Neural crest cell (in vitro differentiated cells): Measurements from ENCODE around the gene RAPGEF5. TPM values are rescaled to one million over a fixed set of nuclear protein-coding genes. Genes with fewer than 3 reads are reported as not detected.

Experiments
- DNase-seq: peaks from one replicate; pipeline ENCODE4 v3.0.0; 2021; ENCODE audit warnings: low read depth, mixed read lengths, low spot score
- H3K27ac Mint-ChIP-seq: one replicate; pipeline ENCODE4 v1.8.0; 2021; ENCODE audit warnings: mild to moderate bottlenecking, mixed read lengths; ENCODE audit not compliant: unreplicated experiment
- H3K27me3 Mint-ChIP-seq: 2 replicates; pipeline ENCODE4 v1.8.0; 2021; ENCODE audit warnings: low read depth, mild to moderate bottlenecking, mixed read lengths
- H3K36me3 Mint-ChIP-seq: 2 replicates; pipeline ENCODE4 v1.8.0; 2021; ENCODE audit warnings: low read depth, mild to moderate bottlenecking, mixed read lengths
- H3K4me1 Mint-ChIP-seq: 2 replicates; pipeline ENCODE4 v1.8.0; 2021; ENCODE audit warnings: mixed read lengths
- H3K4me3 Mint-ChIP-seq: one replicate; pipeline ENCODE4 v1.8.0; 2021; ENCODE audit warnings: mild to moderate bottlenecking, mixed read lengths
- H3K9me3 Mint-ChIP-seq: 2 replicates; pipeline ENCODE4 v1.8.0; 2021; ENCODE audit warnings: mixed read lengths
- total RNA-seq: library from RNA; stranded (reverse); gene quantifications from 2 replicates; pipeline ENCODE4 v1.2.1, GENCODE V29; 2021
- TF ChIP-seq, protein P1 (sequence below): fragments of 200-600 bp; sonication (generic); conservative IDR thresholded peaks from 2 replicates; pipeline ENCODE4 v1.5.0; 2021; ENCODE audit warnings: antibody characterized with exemption, mild to moderate bottlenecking

Gene RAPGEF5
- total RNA-seq, 1 donor from 2014 or later: 6.0 TPM

DNA sequence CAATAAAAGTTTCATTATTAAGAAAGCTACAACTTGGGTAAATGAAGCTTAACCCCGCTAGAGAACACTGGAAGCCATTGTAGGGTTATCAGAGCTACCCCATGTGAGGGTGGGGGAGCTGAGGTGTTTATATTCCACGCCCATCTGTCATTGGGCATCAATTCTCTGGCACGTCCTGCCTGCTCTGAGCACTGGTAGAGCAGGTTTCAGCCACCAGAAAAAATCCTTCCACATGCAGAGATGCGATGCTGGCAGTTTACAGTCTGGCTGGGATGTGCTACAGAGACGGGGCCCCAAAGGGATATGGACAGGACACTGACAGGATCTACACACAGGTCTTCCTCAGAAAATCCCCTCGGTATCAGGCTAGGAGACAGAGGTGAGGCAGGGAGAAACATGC lies 15.9 kb upstream of the RAPGEF5 start:
- no peak overlapping the region for H3K4me3 Mint-ChIP-seq
- no peaks in the 10 kb centered on the region for H3K27me3 Mint-ChIP-seq
- no peak for DNase-seq
- peaks cover 4% of the 10 kb centered on the region for H3K4me1 Mint-ChIP-seq
- H3K27ac Mint-ChIP-seq: no peak overlapping the region
- TF ChIP-seq, protein P1, sequence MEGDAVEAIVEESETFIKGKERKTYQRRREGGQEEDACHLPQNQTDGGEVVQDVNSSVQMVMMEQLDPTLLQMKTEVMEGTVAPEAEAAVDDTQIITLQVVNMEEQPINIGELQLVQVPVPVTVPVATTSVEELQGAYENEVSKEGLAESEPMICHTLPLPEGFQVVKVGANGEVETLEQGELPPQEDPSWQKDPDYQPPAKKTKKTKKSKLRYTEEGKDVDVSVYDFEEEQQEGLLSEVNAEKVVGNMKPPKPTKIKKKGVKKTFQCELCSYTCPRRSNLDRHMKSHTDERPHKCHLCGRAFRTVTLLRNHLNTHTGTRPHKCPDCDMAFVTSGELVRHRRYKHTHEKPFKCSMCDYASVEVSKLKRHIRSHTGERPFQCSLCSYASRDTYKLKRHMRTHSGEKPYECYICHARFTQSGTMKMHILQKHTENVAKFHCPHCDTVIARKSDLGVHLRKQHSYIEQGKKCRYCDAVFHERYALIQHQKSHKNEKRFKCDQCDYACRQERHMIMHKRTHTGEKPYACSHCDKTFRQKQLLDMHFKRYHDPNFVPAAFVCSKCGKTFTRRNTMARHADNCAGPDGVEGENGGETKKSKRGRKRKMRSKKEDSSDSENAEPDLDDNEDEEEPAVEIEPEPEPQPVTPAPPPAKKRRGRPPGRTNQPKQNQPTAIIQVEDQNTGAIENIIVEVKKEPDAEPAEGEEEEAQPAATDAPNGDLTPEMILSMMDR: no peak
- no peaks in the 10 kb centered on the region for H3K9me3 Mint-ChIP-seq
- no peaks in the 10 kb centered on the region for H3K36me3 Mint-ChIP-seq

DNA sequence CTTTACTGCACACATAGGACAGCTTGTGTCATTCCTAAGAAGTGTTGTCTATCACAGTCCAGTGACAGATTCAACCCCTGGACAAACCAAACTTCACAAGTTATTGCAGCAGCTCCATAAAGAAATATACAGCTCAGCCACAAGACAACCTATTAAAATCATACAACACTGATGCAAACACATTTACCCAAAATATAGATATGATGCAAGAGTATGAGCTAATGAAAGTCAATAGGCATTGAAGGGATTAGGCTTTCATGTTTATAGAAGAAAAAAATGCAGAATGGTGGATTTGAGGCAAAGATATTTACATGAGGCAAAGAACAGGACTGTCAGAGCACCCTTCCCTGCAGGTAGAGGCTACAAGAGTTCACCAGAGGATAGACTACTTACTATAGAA lies 14.9 kb upstream of the RAPGEF5 start:
- Mint-ChIP-seq H3K36me3 (no peaks in the 10 kb centered on the region), H3K27me3 (no peaks in the 10 kb centered on the region), H3K27ac (no peak overlapping the region), H3K4me1 (no peaks in the 10 kb centered on the region), H3K9me3 (no peaks in the 10 kb centered on the region), H3K4me3 (no peak overlapping the region)
- no peak for DNase-seq
- TF ChIP-seq, protein P1: no peak

DNA sequence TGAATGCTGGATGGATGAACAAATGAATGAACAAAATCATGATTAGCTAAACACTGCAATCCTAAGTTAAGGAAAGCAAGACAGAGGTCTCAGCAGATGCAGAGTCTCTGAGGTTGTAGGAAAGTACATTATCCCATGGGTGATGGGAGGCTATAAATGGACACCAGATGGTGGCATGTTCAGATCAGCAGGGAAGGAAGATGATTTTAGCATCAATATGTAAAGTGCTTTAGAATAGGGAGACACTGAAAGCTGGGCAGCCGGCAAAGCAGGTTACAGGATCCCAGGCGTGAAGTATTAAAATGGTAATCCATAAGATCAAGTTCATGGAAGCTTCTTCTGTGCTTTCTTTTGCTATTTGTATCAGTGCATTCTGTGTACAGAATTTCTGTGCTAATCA lies 7.9 kb upstream of the RAPGEF5 start:
- Mint-ChIP-seq H3K4me1 (no peaks in the 10 kb centered on the region), H3K9me3 (no peaks in the 10 kb centered on the region), H3K27me3 (no peaks in the 10 kb centered on the region), H3K27ac (no peak overlapping the region), H3K4me3 (no peak overlapping the region), H3K36me3 (no peaks in the 10 kb centered on the region)
- no peak for DNase-seq
- TF ChIP-seq, protein P1: no peak

DNA sequence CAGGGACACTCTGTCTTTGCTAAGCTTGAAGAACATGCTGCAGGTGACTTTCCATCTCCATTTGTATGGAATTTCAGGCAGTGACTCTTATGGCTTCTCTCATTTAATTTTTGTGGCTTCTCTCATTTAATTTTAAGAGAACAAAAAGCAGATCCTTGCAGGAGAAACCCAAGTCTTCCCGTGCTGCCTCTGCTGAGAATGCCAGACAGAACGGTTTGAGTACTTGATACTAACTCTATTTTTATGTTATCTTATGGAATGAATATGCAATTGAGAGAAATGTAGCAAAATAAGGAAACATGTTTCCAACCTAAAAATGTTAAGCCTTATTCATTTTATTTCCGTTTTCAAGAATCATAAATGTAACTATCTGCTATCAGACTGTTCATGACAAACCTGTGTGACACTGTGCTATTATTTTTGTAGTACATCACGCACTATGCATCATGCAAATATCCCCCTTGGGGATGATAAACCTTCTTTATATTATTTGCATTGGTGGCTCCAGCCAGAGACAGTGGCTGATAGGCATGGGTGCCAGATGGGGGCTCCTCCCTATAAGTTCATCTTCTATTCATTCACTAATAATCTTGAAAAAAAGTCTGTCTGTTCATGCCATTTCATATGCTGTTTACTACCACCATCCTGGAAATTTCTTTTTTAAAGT lies 6.9 kb upstream of the RAPGEF5 start:
- Mint-ChIP-seq H3K4me3 (no peak overlapping the region), H3K27me3 (peaks cover 4% of the 10 kb centered on the region), H3K36me3 (no peaks in the 10 kb centered on the region), H3K9me3 (no peaks in the 10 kb centered on the region), H3K4me1 (no peaks in the 10 kb centered on the region), H3K27ac (no peak overlapping the region)
- DNase-seq: no peak
- TF ChIP-seq, protein P1: no peak

DNA sequence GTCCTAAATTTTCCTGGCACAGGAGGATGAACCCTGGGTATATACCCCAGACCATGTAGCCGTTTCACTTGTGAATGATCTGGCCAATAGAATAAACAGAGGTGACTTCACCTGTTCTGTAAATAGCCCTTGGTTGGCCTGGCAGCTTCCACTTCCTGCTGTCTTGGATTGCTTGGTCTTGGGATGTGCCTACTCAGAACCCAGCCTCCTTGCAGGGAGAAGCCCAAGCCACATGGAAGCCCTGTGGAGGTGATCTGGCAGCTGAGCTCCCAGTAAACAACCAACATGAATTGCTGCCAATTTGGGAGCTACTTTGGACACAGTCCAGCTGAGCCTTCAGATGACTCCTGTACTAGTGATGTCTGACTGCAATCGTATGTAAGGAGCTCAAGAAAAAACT lies 4.8 kb upstream of the RAPGEF5 start:
- H3K9me3 Mint-ChIP-seq: no peaks in the 10 kb centered on the region
- H3K4me3 Mint-ChIP-seq: no peak overlapping the region
- H3K36me3 Mint-ChIP-seq: no peaks in the 10 kb centered on the region
- no peak for DNase-seq
- H3K27me3 Mint-ChIP-seq: peaks cover 20% of the 10 kb centered on the region
- TF ChIP-seq, protein P1: no peak
- H3K27ac Mint-ChIP-seq: no peak overlapping the region
- H3K4me1 Mint-ChIP-seq: peaks cover 7% of the 10 kb centered on the region
